Spleen (tissue), 11 donors: Measurements from ENCODE around the gene MALL. TPM values are rescaled to one million over a fixed set of nuclear protein-coding genes. Genes with fewer than 3 reads are reported as not detected.
"Not testable (repeated sequence)": the region's sequence is repeated elsewhere in the genome, so short reads cannot be mapped to it uniquely, and the experiment has no call there.

Experiments
- DNase-seq: peaks from one replicate; pipeline ENCODE4 v3.0.0-alpha.2; 2020
- H3K27ac ChIP-seq, 8 donors: fragments of 200-600 bp; sonication (generic) in 7 of 8; 1 replicate in 4 of 8; 2 replicates in 4 of 8; pipeline versions ENCODE4 v1.5.0 to v1.8.0; 2016 to 2021; ENCODE audit warnings: inconsistent platforms in 4 of 8, mild to moderate bottlenecking in 4 of 8, moderate library complexity in 1 of 8
- H3K27me3 ChIP-seq, 7 donors: fragments of 200-600 bp; sonication (generic) in 6 of 7; replicated peaks in 1 of 7; 1 replicate in 4 of 7; 2 replicates in 3 of 7; pipeline versions ENCODE4 v1.5.0 to v1.8.0; 2016 to 2021; ENCODE audit warnings: inconsistent platforms in 3 of 7, mild to moderate bottlenecking in 1 of 7
- H3K36me3 ChIP-seq, 6 donors: fragments of 200-600 bp; sonication (generic) in 5 of 6; 1 replicate in 4 of 6; 2 replicates in 2 of 6; pipeline versions ENCODE4 v1.5.0 to v1.8.0; 2016 to 2021; ENCODE audit warnings: inconsistent platforms in 2 of 6
- H3K4me1 ChIP-seq, 6 donors: fragments of 200-600 bp; sonication (generic) in 5 of 6; 1 replicate in 3 of 6; 2 replicates in 3 of 6; pipeline versions ENCODE4 v1.5.0 to v1.8.0; 2016 to 2021; ENCODE audit warnings: inconsistent platforms in 3 of 6
- H3K4me3 ChIP-seq, 8 donors: fragments of 200-600 bp; sonication (generic) in 7 of 8; 1 replicate in 4 of 8; 2 replicates in 4 of 8; pipeline versions ENCODE4 v1.5.0 to v1.8.0; 2016 to 2021; ENCODE audit warnings: inconsistent platforms in 4 of 8, mild to moderate bottlenecking in 4 of 8, moderate library complexity in 2 of 8
- H3K9me3 ChIP-seq, 8 donors: fragments of 200-600 bp; sonication (generic) in 7 of 8; 1 replicate in 4 of 8; 2 replicates in 4 of 8; pipeline versions ENCODE4 v1.5.0 to v1.8.0; 2016 to 2021; ENCODE audit warnings: inconsistent platforms in 4 of 8
- CTCF ChIP-seq, 11 experiments: fragments of 200-600 bp in 7 of 11; fragments of 450-650 bp in 4 of 11; sonication (generic) in 4 of 11; IDR thresholded peaks in 8 of 11; conservative IDR thresholded peaks in 3 of 11; 1 replicate in 7 of 11; 2 replicates in 4 of 11; pipeline versions ENCODE4 v1.4.0 to v1.8.0; 2016 to 2021; ENCODE audit warnings: antibody characterized with exemption in 11 of 11, inconsistent platforms in 4 of 11, mild to moderate bottlenecking in 1 of 11
- POLR2A ChIP-seq, 3 donors: fragments of 450-650 bp; IDR thresholded peaks; one replicate each; pipeline ENCODE4 v1.5.1; 2017; ENCODE audit warnings: antibody characterized with exemption in 3 of 3, mild to moderate bottlenecking in 1 of 3
- POLR2AphosphoS5 ChIP-seq, 3 donors: sonication (generic); formaldehyde crosslinking; IDR thresholded peaks; one replicate each; pipeline ENCODE4 v1.5.1; 2017; ENCODE audit warnings: antibody characterized with exemption in 3 of 3
- WGBS, 5 donors: extraction: QIAGEN DNeasy Blood & Tissue Kit in 3 of 5; methylation state at CpG; one replicate each; pipeline versions ENCODE4 v1.1.5 to v1.1.7; 2013 to 2018; 5-methylcytosine and 5-hydroxymethylcytosine counted together
- intact Hi-C: fragments of 100-400 bp; cut with DNase I; formaldehyde crosslinking; loops from one replicate; pipeline ENCODE4 v1.15.0; 2023; ENCODE audit warnings: low total_unique reads
- polyA plus RNA-seq, 3 donors: library from polyadenylated mRNA; stranded (reverse); fragments of 200-250 nt; gene quantifications; one replicate each; pipeline ENCODE4 v1.2.1, GENCODE V29; 2013
- total RNA-seq, 7 donors: library from RNA; depleted of rRNA in 3 of 7; stranded (reverse); fragments of >200 nt in 3 of 7; fragmentation: NEBNext Ultra II Directional in 4 of 7; extraction: Animal tissue kit (Norgen Biotek cat#: 25700) in 4 of 7; gene quantifications; one replicate each; pipeline versions ENCODE4 v1.1.0 to v1.2.1, GENCODE V29; 2016 to 2021
- donor health status: healthy with polysubstance abuse.
- donor health status: DM: no; HTN: no; CAD: no; lungs with moderate emphysema.
- donor health status: DM: no; HTN: no; CAD: no.
- donor health status: Bipolar disorder and iron deficiency.
- donor health status: healthy.
- donor health status: DM: no; HTN: no; CAD: no.
- donor health status: DM: yes; HTN: yes; CAD: no.

MALL gene
- total and polyA plus RNA-seq, 10 donors, result 1.7 to 14.5 (median 6.6) TPM

GRCh38 chr2:110116033-110116710, 550 bp upstream of the MALL start:
- DNase-seq, result no peak
- peak in 8 of 11 experiments; percentile 33 to 57 (median 48) for TF ChIP-seq CTCF (IDR thresholded peaks at IDR 0.05 in 8 of 11, conservative IDR thresholded peaks at IDR 0.05 in 3 of 11)
- peak in 1 of 3 donors; percentile 48 for TF ChIP-seq POLR2AphosphoS5 (IDR thresholded peaks at IDR 0.05)
- TF ChIP-seq POLR2A (IDR thresholded peaks at IDR 0.05), result no peak
- Histone ChIP-seq H3K9me3 (no peaks in the 10 kb centered on the region), H3K4me1 (peaks cover 4 to 56% (median 21%) of the 10 kb centered on the region in 6 donors), H3K4me3 (peak overlapping the region in 6 of 8 donors; percentile 16 to 59 (median 34)), H3K27me3 (peaks cover 0 to 42% (median 17%) of the 10 kb centered on the region in 7 donors), H3K27ac (peak overlapping the region in 3 of 8 donors; percentile 13 to 58 (median 53)), H3K36me3 (no peaks in the 10 kb centered on the region)
- whole genome bisulfite sequencing, 5 donors, result 19 to 33% (median 30%) methylated on average over 4 to 8 of the region's 8 CpGs
- intact Hi-C loops, result no loop called here

- intact Hi-C loops, result no loop called here
- Histone ChIP-seq H3K27ac (peak overlapping the region in 2 of 8 donors; percentile 53 to 58), H3K9me3 (no peaks in the 10 kb centered on the region), H3K4me3 (peak overlapping the region in 7 of 8 donors; percentile 10 to 59 (median 30)), H3K36me3 (no peaks in the 10 kb centered on the region), H3K4me1 (peaks cover 0 to 46% (median 17%) of the 10 kb centered on the region in 6 donors), H3K27me3 (peaks cover 0 to 42% (median 17%) of the 10 kb centered on the region in 7 donors)
- 74 to 85% (median 80%) methylated on average over 14 of the region's 14 CpGs for WGBS, 5 donors
- TF ChIP-seq POLR2AphosphoS5 (IDR thresholded peaks at IDR 0.05) (no peak), CTCF (IDR thresholded peaks at IDR 0.05 in 8 of 11, conservative IDR thresholded peaks at IDR 0.05 in 3 of 11) (no peak), POLR2A (IDR thresholded peaks at IDR 0.05) (no peak)
- no peak for DNase-seq
Observed at GRCh38 chr2:110114831-110115255, 779 bp downstream of the MALL start.

GRCh38 chr2:110113961-110114591, 1.5 kb downstream of the MALL start:
- 42 to 62% (median 54%) methylated on average over 8 of the region's 8 CpGs for WGBS, 5 donors
- no peaks in the 10 kb centered on the region for H3K36me3 ChIP-seq
- no peak for DNase-seq
- peaks cover 0 to 42% (median 17%) of the 10 kb centered on the region in 7 donors for H3K27me3 ChIP-seq
- peak overlapping the region in 3 of 8 donors; percentile 30 to 59 (median 41) for H3K4me3 ChIP-seq
- H3K4me1 ChIP-seq, result peaks cover 0 to 46% (median 17%) of the 10 kb centered on the region in 6 donors
- H3K9me3 ChIP-seq, result no peaks in the 10 kb centered on the region
- peak overlapping the region in 6 of 8 donors; percentile 3 to 58 (median 32) for H3K27ac ChIP-seq
- peak in 3 of 11 experiments; percentile 9 to 34 (median 19) for TF ChIP-seq CTCF (IDR thresholded peaks at IDR 0.05 in 8 of 11, conservative IDR thresholded peaks at IDR 0.05 in 3 of 11)
- TF ChIP-seq POLR2AphosphoS5 (IDR thresholded peaks at IDR 0.05), result peak in 1 of 3 donors; percentile 28
- TF ChIP-seq POLR2A (IDR thresholded peaks at IDR 0.05), result no peak
- intact Hi-C loops, result no loop called here

GRCh38 chr2:110108291-110108690, 7.3 kb downstream of the MALL start:
- H3K9me3 ChIP-seq, H3K4me3 ChIP-seq, H3K36me3 ChIP-seq, H3K27ac ChIP-seq, intact Hi-C loops, DNase-seq: not testable (repeated sequence)
- WGBS, 5 donors, result 84 to 96% (median 92%) methylated on average over 2 of the region's 2 CpGs
- Histone ChIP-seq H3K4me1 (peaks cover 0 to 20% (median 4%) of the 10 kb centered on the region in 6 donors), H3K27me3 (peaks cover 0 to 31% (median 0%) of the 10 kb centered on the region in 7 donors)
